HG03280 (cell line): Measurements from ENCODE around the gene LGR4.

Experiments
- ATAC-seq: cut with Tn5 transposase; IDR thresholded peaks from one replicate; pipeline ENCODE4 v1.9.1; 2021; ENCODE audit warnings: mild to moderate bottlenecking, moderate library complexity; ENCODE audit not compliant: unreplicated experiment

Gene LGR4

GRCh38 chr11:27433742-27434141 lies 38.8 kb downstream of the LGR4 start:
- ATAC-seq = no peak

GRCh38 chr11:27431808-27432207 lies 40.8 kb downstream of the LGR4 start:
- no peak for ATAC-seq

- no peak for ATAC-seq
Measured at GRCh38 chr11:27429761-27430393, 42.7 kb downstream of the LGR4 start.

GRCh38 chr11:27427183-27427980 lies 45.2 kb downstream of the LGR4 start:
- no peak for ATAC-seq

GRCh38 chr11:27425814-27426213 lies 46.8 kb downstream of the LGR4 start:
- no peak for ATAC-seq

- no peak for ATAC-seq
Measured at GRCh38 chr11:27423125-27423524, 49.5 kb downstream of the LGR4 start.

- no peak for ATAC-seq
Measured at GRCh38 chr11:27421819-27422494, 50.6 kb downstream of the LGR4 start.

GRCh38 chr11:27420722-27421572 lies 51.6 kb downstream of the LGR4 start:
- no peak for ATAC-seq

- no peak for ATAC-seq
Measured at GRCh38 chr11:27420217-27420616, 52.4 kb downstream of the LGR4 start.

- ATAC-seq = no peak
Measured at GRCh38 chr11:27418356-27418755, 54.2 kb downstream of the LGR4 start.

- no peak for ATAC-seq
Measured at GRCh38 chr11:27416568-27417176, 55.9 kb downstream of the LGR4 start.

GRCh38 chr11:27414644-27415043 lies 57.9 kb downstream of the LGR4 start:
- no peak for ATAC-seq

- no peak for ATAC-seq
Measured at GRCh38 chr11:27413218-27413617, 59.4 kb downstream of the LGR4 start.

GRCh38 chr11:27412192-27412691 lies 60.3 kb downstream of the LGR4 start:
- no peak for ATAC-seq

- ATAC-seq = no peak
Measured at GRCh38 chr11:27411328-27411727, 61.3 kb downstream of the LGR4 start.

GRCh38 chr11:27410272-27410671 lies 62.3 kb downstream of the LGR4 start:
- ATAC-seq = no peak

GRCh38 chr11:27409742-27410141 lies 62.8 kb downstream of the LGR4 start:
- no peak for ATAC-seq

GRCh38 chr11:27409049-27409448 lies 63.5 kb downstream of the LGR4 start:
- ATAC-seq = no peak

- no peak for ATAC-seq
Measured at GRCh38 chr11:27408246-27408800, 64.3 kb downstream of the LGR4 start.
